Endothelial cell of umbilical vein (primary cell): Measurements from ENCODE around the gene TCF23. TPM values are rescaled to one million over a fixed set of nuclear protein-coding genes. Genes with fewer than 3 reads are reported as not detected.

Source experiments
- BruUV-seq: library from RNA; stranded (reverse); fragments of 400-500 nt; replicated peaks from 2 replicates; lab custom pipeline; 2021; lab: Mats Ljungman, UMichigan
- CTCF ChIA-PET: fragments of 300-600, 350-600 bp; sonication (Branson Sonifier 250); formaldehyde crosslinking; loops from one replicate; lab custom pipeline; 2021; ENCODE audit warnings: antibody characterized with exemption, inconsistent platforms; lab: Charles Lee
- POLR2A ChIA-PET: fragments of 300-600, 350-600 bp; sonication (Branson Sonifier 250); formaldehyde crosslinking; loops from one replicate; lab custom pipeline; 2021; ENCODE audit warnings: antibody characterized with exemption, inconsistent platforms; lab: Charles Lee
- DNase-seq: peaks from one replicate; pipeline ENCODE4 v3.0.0-alpha.2; 2011; ENCODE audit warnings: low read depth, low spot score
- FAIRE-seq: peaks from 2 replicates; lab custom pipeline; 2011; peaks lifted over from hg19 to GRCh38; lab: Jason Lieb, UNC
- H2AFZ ChIP-seq: 2 replicates; pipeline ENCODE4 v1.6.0; 2012; ENCODE audit warnings: low read depth, low read length, control low read depth, inconsistent platforms
- H3K27ac ChIP-seq: 2 replicates; pipeline ENCODE4 v1.5.1; 2011; ENCODE audit warnings: low read depth, mild to moderate bottlenecking, control low read depth, low read length, moderate library complexity; ENCODE audit not compliant: insufficient read depth
- H3K27me3 ChIP-seq, 2 experiments: 2 replicates each; pipeline versions ENCODE4 v1.6.0 to v1.6.1; 2011; ENCODE audit warnings: low read length in 2 of 2, mixed read lengths in 1 of 2; ENCODE audit not compliant: control insufficient read depth in 2 of 2, insufficient read depth in 2 of 2
- H3K36me3 ChIP-seq, 2 experiments: 2 replicates in 1 of 2; 3 replicates in 1 of 2; pipeline ENCODE4 v1.5.1; 2011; ENCODE audit warnings: low read length in 2 of 2, mild to moderate bottlenecking in 1 of 2, moderate library complexity in 1 of 2; ENCODE audit not compliant: control insufficient read depth in 2 of 2, insufficient read depth in 2 of 2; ENCODE audit errors: extremely low read depth in 1 of 2
- H3K4me1 ChIP-seq: 3 replicates; pipeline ENCODE4 v1.5.1; 2011; ENCODE audit warnings: mild to moderate bottlenecking, low read length; ENCODE audit not compliant: control insufficient read depth, insufficient read depth; ENCODE audit errors: extremely low read depth
- H3K4me2 ChIP-seq: 2 replicates; pipeline ENCODE4 v1.6.1; 2011; ENCODE audit warnings: low read length, control low read depth, mixed read lengths; ENCODE audit not compliant: insufficient read depth
- H3K4me3 ChIP-seq, 3 experiments: fragments of 200-600 bp in 1 of 3; sonication (generic), shearing (Covaris generic) in 1 of 3; replicated peaks in 1 of 3; 2 replicates each; pipeline ENCODE4 v1.5.1; 2011 to 2016; ENCODE audit warnings: control low read depth in 3 of 3, low read length in 3 of 3, mild to moderate bottlenecking in 2 of 3, inconsistent platforms in 1 of 3, low read depth in 1 of 3, moderate library complexity in 1 of 3; ENCODE audit not compliant: insufficient read depth in 1 of 3
- H3K79me2 ChIP-seq: 2 replicates; pipeline ENCODE4 v1.6.0; 2012; ENCODE audit warnings: low read length, inconsistent platforms; ENCODE audit not compliant: control insufficient read depth, insufficient read depth
- H3K9ac ChIP-seq: replicated peaks from 2 replicates; pipeline ENCODE3; 2011; ENCODE audit warnings: low read length, control low read depth; ENCODE audit not compliant: insufficient read depth; ENCODE audit errors: extremely low read depth
- H3K9me1 ChIP-seq: replicated peaks from 3 replicates; pipeline ENCODE4 v1.6.0; 2011; ENCODE audit warnings: mild to moderate bottlenecking, low read length; ENCODE audit not compliant: control insufficient read depth, insufficient read depth; ENCODE audit errors: extremely low read depth
- H3K9me3 ChIP-seq: replicated peaks from 2 replicates; pipeline ENCODE4 v1.5.1; 2012; ENCODE audit warnings: low read length, inconsistent platforms; ENCODE audit not compliant: control insufficient read depth, insufficient read depth
- H4K20me1 ChIP-seq: replicated peaks from 2 replicates; pipeline ENCODE3; 2011; ENCODE audit warnings: mild to moderate bottlenecking, low read length; ENCODE audit not compliant: control insufficient read depth, insufficient read depth; ENCODE audit errors: extremely low read depth
- EZH2 ChIP-seq: IDR thresholded peaks from 2 replicates; pipeline ENCODE4 v1.6.1; 2012; ENCODE audit warnings: borderline replicate concordance, low read depth, mild to moderate bottlenecking, moderate library complexity, low read length, inconsistent platforms; ENCODE audit not compliant: severe bottlenecking
- FOS ChIP-seq: IDR thresholded peaks from 2 replicates; pipeline ENCODE4 v1.6.1; 2011; ENCODE audit warnings: mild to moderate bottlenecking, low read length, moderate library complexity, borderline replicate concordance; ENCODE audit not compliant: insufficient read depth
- GATA2 ChIP-seq: IDR thresholded peaks from 2 replicates; pipeline ENCODE4 v1.7.0; 2011; ENCODE audit warnings: low read depth, mild to moderate bottlenecking, moderate library complexity, mixed read lengths, low read length; ENCODE audit not compliant: insufficient read length, insufficient read depth
- JUN ChIP-seq: IDR thresholded peaks from 2 replicates; pipeline ENCODE4 v1.6.1; 2011; ENCODE audit warnings: borderline replicate concordance, low read depth; ENCODE audit not compliant: insufficient read length, insufficient read depth
- MAX ChIP-seq: IDR thresholded peaks from 2 replicates; pipeline ENCODE4 v1.6.1; 2011; ENCODE audit not compliant: insufficient read depth, insufficient read length
- MYC ChIP-seq: IDR thresholded peaks from one replicate; pipeline ENCODE4 v1.6.1; 2011; ENCODE audit warnings: mild to moderate bottlenecking, low read depth, low read length
- POLR2AphosphoS5 ChIP-seq: IDR thresholded peaks from 2 replicates; pipeline ENCODE4 v1.6.1; 2012; ENCODE audit warnings: low read depth, mild to moderate bottlenecking, control low read depth, low read length, moderate library complexity; ENCODE audit not compliant: insufficient read depth
- dilution Hi-C: fragments of 300-500 bp; cut with MboI; formaldehyde crosslinking; loops from one replicate; pipeline ENCODE4 v1.15.0; 2019; ENCODE audit warnings: low sequenced_read_pairs; ENCODE audit not compliant: extremely low pct_ligation_motif_present
- intact Hi-C: fragments of 100-400 bp; cut with micrococcal nuclease; formaldehyde crosslinking; loops from one replicate; pipeline ENCODE4 v1.10.0; 2022
- polyA plus RNA-seq, 4 experiments: library from polyadenylated mRNA; depleted of rRNA in 3 of 4; stranded (reverse) in 3 of 4; unstranded in 1 of 4; fragments of >200 nt; gene quantifications; 2 replicates each; pipeline versions ENCODE4 v1.2.1 to v1.2.3, GENCODE V29; 2011 to 2012; ENCODE audit warnings: missing spikeins in 1 of 4
- total RNA-seq: library from RNA; stranded (reverse); gene quantifications from 2 replicates; pipeline ENCODE4 v1.2.3, GENCODE V29; 2021

TCF23 gene
- total and polyA plus RNA-seq, 2 donors (not counting 3 experiments of a cell fraction or from before 2014, with no cell fraction given), result not detected

GRCh38 chr2:27189989-27190388 lies 41.2 kb downstream of the TCF23 start:
- ChIA-PET POLR2A (no interaction called here), CTCF (interaction anchor here (0.6 to 3.2 kb wide), 3 partner anchors 19 to 134 kb away, joined by 3 to 38 read pairs (median 4); no protein-coding TSS in a partner anchor)
- Histone ChIP-seq H3K9me3 (no peaks in the 10 kb centered on the region), H3K27ac (no peak overlapping the region), H3K79me2 (no peaks in the 10 kb centered on the region), H3K27me3 (peaks cover 8 to 11% of the 10 kb centered on the region in 2 experiments), H2AFZ (no peak overlapping the region), H3K9ac (no peak overlapping the region), H3K4me3 (no peak overlapping the region), H3K9me1 (no peaks in the 10 kb centered on the region), H4K20me1 (no peaks in the 10 kb centered on the region), H3K4me2 (no peak overlapping the region), H3K36me3 (no peaks in the 10 kb centered on the region), H3K4me1 (no peaks in the 10 kb centered on the region)
- dilution Hi-C loops, result no loop called here
- FAIRE-seq (no peak), DNase-seq (no peak)
- intact Hi-C loops, result no loop called here
- no TSS peak for BruUV-seq
- TF ChIP-seq EZH2, result no peak
- no peak for TF ChIP-seq FOS
- no peak for TF ChIP-seq GATA2
- no peak for TF ChIP-seq JUN
- no peak for TF ChIP-seq MYC
- TF ChIP-seq POLR2AphosphoS5, result no peak
- no peak for TF ChIP-seq MAX
